Kidney epithelial cell (primary cell): ENCODE measurements around the gene WARS2. TPM values are rescaled to one million over a fixed set of nuclear protein-coding genes. Genes with fewer than 3 reads are reported as not detected.
"Not testable (repeated sequence)": the region's sequence is repeated elsewhere in the genome, so short reads cannot be mapped to it uniquely, and the experiment has no call there.

Experiments used
- DNase-seq: peaks from one replicate; pipeline ENCODE4 v3.0.0-alpha.2; 2010; ENCODE audit warnings: low read depth
- H3K27me3 ChIP-seq: 2 replicates; pipeline ENCODE4 v1.6.0; 2011; ENCODE audit warnings: low read length; ENCODE audit not compliant: control insufficient read depth, insufficient read depth
- H3K36me3 ChIP-seq: 2 replicates; pipeline ENCODE4 v1.5.1; 2011; ENCODE audit warnings: low read length; ENCODE audit not compliant: control insufficient read depth, insufficient read depth
- H3K4me3 ChIP-seq: 2 replicates; pipeline ENCODE4 v1.5.1; 2011; ENCODE audit warnings: low read depth, mild to moderate bottlenecking, control low read depth, low read length
- CTCF ChIP-seq: IDR thresholded peaks from 2 replicates; pipeline ENCODE4 v1.5.1; 2011; ENCODE audit warnings: mild to moderate bottlenecking, moderate library complexity, low read length, control low read depth, inconsistent platforms; ENCODE audit not compliant: insufficient read depth, poor library complexity, severe bottlenecking
- total RNA-seq: library from RNA; depleted of rRNA; stranded (reverse); fragments of >200 nt; gene quantifications from 2 replicates; pipeline ENCODE4 v1.2.3, GENCODE V29; 2015

The WARS2 gene
- total RNA-seq, 1 donor from 2014 or later, result 18.7 TPM

- DNase-seq, result no peak
- no peak for TF ChIP-seq CTCF
Observed at GRCh38 chr1:119133987-119134386, 6.5 kb downstream of the WARS2 start.

GRCh38 chr1:119132179-119132578 is 8.3 kb downstream of the WARS2 start:
- no peaks in the 10 kb centered on the region for H3K36me3 ChIP-seq

More at GRCh38 chr1:119133987-119134386, 6.5 kb downstream of the WARS2 start:
- Histone ChIP-seq H3K27me3 (no peaks in the 10 kb centered on the region), H3K4me3 (no peak overlapping the region), H3K36me3 (no peaks in the 10 kb centered on the region)

GRCh38 chr1:119125874-119126273 is 14.6 kb downstream of the WARS2 start:
- no peak for DNase-seq
- H3K4me3 ChIP-seq, result no peak overlapping the region
- TF ChIP-seq CTCF, result no peak
- no peaks in the 10 kb centered on the region for H3K27me3 ChIP-seq
- H3K36me3 ChIP-seq, result no peaks in the 10 kb centered on the region

More at GRCh38 chr1:119132179-119132578, 8.3 kb downstream of the WARS2 start:
- no peak for DNase-seq
- Histone ChIP-seq H3K27me3 (no peaks in the 10 kb centered on the region), H3K4me3 (no peak overlapping the region)
- TF ChIP-seq CTCF, result no peak

GRCh38 chr1:119124764-119125163 is 15.7 kb downstream of the WARS2 start:
- Histone ChIP-seq H3K36me3 (no peaks in the 10 kb centered on the region), H3K27me3 (no peaks in the 10 kb centered on the region), H3K4me3 (no peak overlapping the region)
- no peak for DNase-seq
- no peak for TF ChIP-seq CTCF

- not testable (repeated sequence) for H3K36me3 ChIP-seq, H3K4me3 ChIP-seq, H3K27me3 ChIP-seq, DNase-seq
Observed at GRCh38 chr1:119121872-119122271, 18.6 kb downstream of the WARS2 start.

- Histone ChIP-seq H3K4me3 (no peak overlapping the region), H3K27me3 (no peaks in the 10 kb centered on the region), H3K36me3 (no peaks in the 10 kb centered on the region)
- no peak for TF ChIP-seq CTCF
- no peak for DNase-seq
Observed at GRCh38 chr1:119116725-119117124, 23.7 kb downstream of the WARS2 start.
